ENCODE data around the gene NECTIN2. TPM values are rescaled to one million over a fixed set of nuclear protein-coding genes. Genes with fewer than 3 reads are reported as not detected.

Gene NECTIN2
- total and polyA plus RNA-seq, 3 experiments from 2014 or later: 0.22 to 0.66 (median 0.47) TPM

GRCh38 chr19:44807652-44808462 is 38.2 kb upstream of the NECTIN2 start:
- Histone ChIP-seq H3K27me3 (ENCODE audit: insufficient read depth, low read length, poor library complexity, severe bottlenecking) (peaks cover 7% of the 10 kb centered on the region), H3K4me3 (ENCODE audit: low read length) (no peak overlapping the region), H3K27ac (ENCODE audit: low read depth, low read length) (no peak overlapping the region), H3K9me3 (ENCODE audit: low read length) (no peaks in the 10 kb centered on the region), H3K36me3 (ENCODE audit: insufficient read depth, low read length) (no peaks in the 10 kb centered on the region), H3K4me1 (ENCODE audit: insufficient read depth, low read length) (peaks cover 5% of the 10 kb centered on the region)
- H3K4me3 Mint-ChIP-seq: no peak overlapping the region
- no peak overlapping the region for H3K27ac Mint-ChIP-seq
- no peaks in the 10 kb centered on the region for H3K36me3 Mint-ChIP-seq
- DNase-seq: no peak
- no peaks in the 10 kb centered on the region for H3K9me3 Mint-ChIP-seq
- H3K27me3 Mint-ChIP-seq: peaks cover 21 to 25% of the 10 kb centered on the region in 2 donors
- H3K4me1 Mint-ChIP-seq: peaks cover 0 to 10% (median 0%) of the 10 kb centered on the region in 3 donors
- CTCF ChIA-PET: interaction anchor here (0.8 kb wide), 1 partner anchor 16 kb away, joined by 3 read pairs; no protein-coding TSS in a partner anchor
- POLR2A ChIA-PET: no interaction called here

DNA sequence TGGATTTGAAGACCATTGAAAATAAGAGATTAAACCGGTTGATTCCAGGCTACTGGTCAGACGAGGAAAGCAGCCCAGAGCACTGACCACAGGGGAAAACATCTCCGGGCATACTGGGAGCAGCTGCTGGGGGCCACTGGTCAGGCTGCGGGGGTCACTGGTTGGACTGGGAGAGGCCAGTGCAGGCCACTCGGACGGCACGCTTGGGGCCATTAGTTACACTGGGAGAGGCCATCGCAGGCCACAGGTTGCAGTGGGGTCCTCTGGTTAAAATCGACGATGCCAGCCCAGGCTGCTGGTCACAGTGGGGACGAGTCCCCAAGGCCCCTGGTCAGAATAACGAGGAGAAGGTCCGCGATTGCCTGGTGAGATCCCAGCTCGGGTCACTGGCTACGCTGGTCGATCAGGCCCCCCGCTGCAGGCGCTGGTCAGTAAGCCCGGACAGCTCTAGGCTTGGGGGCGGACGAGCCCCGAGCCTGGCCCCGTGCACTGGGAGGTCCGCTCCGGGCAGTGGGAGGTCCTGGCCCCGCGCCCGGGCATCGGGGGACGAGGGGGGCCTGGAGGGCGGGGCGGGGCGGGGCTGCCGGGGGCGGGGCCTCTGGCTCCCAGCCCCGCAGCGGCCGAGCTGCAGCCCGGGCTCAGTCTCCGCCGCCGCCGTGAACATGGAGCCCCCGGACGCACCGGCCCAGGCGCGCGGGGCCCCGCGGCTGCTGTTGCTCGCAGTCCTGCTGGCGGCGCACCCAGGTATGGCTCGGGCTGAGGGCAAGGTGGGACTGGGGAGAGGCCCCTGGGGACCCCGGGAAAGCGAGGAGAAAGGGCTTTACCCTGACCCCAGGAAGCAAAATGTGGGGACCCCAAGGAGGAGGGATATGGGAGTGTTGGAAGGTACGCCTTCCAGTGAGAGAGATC is 37.4 kb upstream of the NECTIN2 start, which contains the start of gene BCAM:
Gene BCAM, plus strand, starts transcription at position 641 of the 909 bp plus-strand sequence. Its CDS starts 22 bp downstream, at position 663.
- Histone ChIP-seq H3K27ac (ENCODE audit: low read depth, low read length) (peak within 1 kb of the TSS; percentile 31), H3K4me3 (ENCODE audit: low read length) (no peak within 1 kb of the TSS), H3K27me3 (ENCODE audit: insufficient read depth, low read length, poor library complexity, severe bottlenecking) (peaks cover 7% of the 10 kb centered on the region), H3K4me1 (ENCODE audit: insufficient read depth, low read length) (peaks cover 5% of the 10 kb centered on the region), H3K9me3 (ENCODE audit: low read length) (no peaks in the 10 kb centered on the region), H3K36me3 (ENCODE audit: insufficient read depth, low read length) (no peaks in the 10 kb centered on the region)
- no peaks in the 10 kb centered on the region for H3K36me3 Mint-ChIP-seq
- no peaks in the 10 kb centered on the region for H3K9me3 Mint-ChIP-seq
- no peak for DNase-seq
- peaks cover 0 to 10% (median 0%) of the 10 kb centered on the region in 3 donors for H3K4me1 Mint-ChIP-seq
- H3K4me3 Mint-ChIP-seq: no peak within 1 kb of the TSS
- no peak within 1 kb of the TSS for H3K27ac Mint-ChIP-seq
- CTCF ChIA-PET: interaction anchor here (0.5 kb wide), 1 partner anchor 22 kb away, joined by 3 read pairs; no protein-coding TSS in a partner anchor
- POLR2A ChIA-PET: no interaction called here
- H3K27me3 Mint-ChIP-seq: peaks cover 21 to 25% of the 10 kb centered on the region in 2 donors

DNA sequence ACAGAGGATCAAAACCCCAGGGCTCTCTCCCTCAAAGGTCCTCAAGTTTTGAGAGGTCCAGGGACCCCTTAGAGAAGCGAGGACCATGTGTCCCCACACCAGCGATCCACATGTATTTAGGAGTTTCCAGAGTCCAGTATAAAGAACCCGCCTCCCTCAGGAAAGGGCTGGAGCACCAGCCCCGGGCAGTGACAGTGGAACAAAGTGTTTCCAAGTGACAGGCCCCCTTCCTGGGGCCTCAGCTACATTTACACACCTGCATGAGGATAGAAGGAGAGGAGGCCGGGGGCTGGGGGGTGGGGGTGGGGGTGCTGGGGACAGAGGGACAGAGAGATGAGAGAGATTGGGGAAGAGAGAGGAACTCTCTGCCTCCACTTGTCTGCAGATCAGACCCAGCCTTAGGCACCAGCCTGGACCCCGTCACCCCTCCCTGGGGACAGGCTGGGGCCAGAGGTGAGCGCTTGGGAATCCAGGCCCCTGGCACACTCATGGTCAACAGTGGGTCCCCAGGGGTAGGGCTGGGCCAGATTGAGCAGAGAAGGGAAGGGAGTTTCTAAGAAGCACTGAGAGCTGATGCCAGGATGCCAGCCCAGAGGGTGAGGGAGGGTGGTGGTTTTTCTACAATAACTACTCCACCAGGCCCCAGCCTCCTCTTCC is 36.4 kb upstream of the NECTIN2 start:
- Histone ChIP-seq H3K27ac (ENCODE audit: low read depth, low read length) (peak overlapping the region; percentile 31), H3K4me3 (ENCODE audit: low read length) (no peak overlapping the region), H3K27me3 (ENCODE audit: insufficient read depth, low read length, poor library complexity, severe bottlenecking) (peaks cover 7% of the 10 kb centered on the region), H3K9me3 (ENCODE audit: low read length) (no peaks in the 10 kb centered on the region), H3K4me1 (ENCODE audit: insufficient read depth, low read length) (peaks cover 5% of the 10 kb centered on the region), H3K36me3 (ENCODE audit: insufficient read depth, low read length) (no peaks in the 10 kb centered on the region)
- Mint-ChIP-seq H3K27ac (no peak overlapping the region), H3K27me3 (peaks cover 21 to 25% of the 10 kb centered on the region in 2 donors), H3K9me3 (no peaks in the 10 kb centered on the region), H3K4me3 (no peak overlapping the region), H3K4me1 (peaks cover 0 to 10% (median 0%) of the 10 kb centered on the region in 3 donors), H3K36me3 (no peaks in the 10 kb centered on the region)
- CTCF ChIA-PET: interaction anchor here (0.5 kb wide), 1 partner anchor 21 kb away, joined by 3 read pairs; no protein-coding TSS in a partner anchor
- no peak for DNase-seq
- POLR2A ChIA-PET: no interaction called here

DNA sequence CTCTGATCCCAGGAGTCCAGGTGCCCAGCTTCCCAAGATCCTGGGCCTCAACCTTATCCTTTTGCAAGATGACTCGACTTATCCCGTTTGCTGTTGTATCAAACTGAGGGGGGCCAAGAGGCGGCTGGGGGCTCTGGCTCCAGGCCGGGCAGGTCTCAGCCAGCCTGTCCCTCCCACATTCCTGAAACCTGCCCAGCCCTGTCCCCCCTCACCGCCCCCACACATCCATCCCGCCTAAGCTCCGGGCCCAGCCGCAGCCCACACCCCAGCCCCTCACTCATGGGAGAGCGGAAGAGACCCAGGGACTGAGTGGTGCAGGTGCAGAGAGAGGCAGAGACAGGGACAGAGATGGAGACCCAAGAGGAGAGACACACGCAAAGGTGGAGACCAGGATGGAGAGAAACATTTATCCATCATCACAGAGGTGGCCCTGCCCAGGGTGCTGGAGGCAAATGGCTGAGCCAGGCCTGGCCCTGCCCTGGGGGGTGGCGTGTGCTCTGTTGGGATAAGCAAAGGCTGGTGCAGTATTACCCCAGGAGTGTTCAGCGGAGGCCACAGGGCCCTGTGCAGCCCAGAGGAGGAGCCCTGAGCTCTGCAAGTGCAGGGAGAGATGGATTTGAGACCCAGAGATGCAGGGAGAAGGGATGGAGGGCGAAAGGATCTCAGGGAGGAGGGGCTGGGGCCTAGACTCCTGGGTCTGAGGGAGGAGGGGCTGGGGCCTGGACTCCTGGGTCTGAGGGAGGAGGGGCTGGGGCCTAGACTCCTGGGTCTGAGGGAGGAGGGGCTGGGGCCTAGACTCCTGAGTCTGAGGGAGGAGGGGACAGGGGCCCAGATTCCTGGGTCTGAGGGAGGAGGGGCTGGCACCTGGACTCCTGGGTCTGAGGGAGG is 35.6 kb upstream of the NECTIN2 start:
- H3K36me3 ChIP-seq (ENCODE audit: insufficient read depth, low read length): no peaks in the 10 kb centered on the region
- ChIA-PET POLR2A (no interaction called here), CTCF (no interaction called here)
- H3K4me1 ChIP-seq (ENCODE audit: insufficient read depth, low read length): peaks cover 5% of the 10 kb centered on the region
- H3K4me3 Mint-ChIP-seq: no peak overlapping the region
- no peak overlapping the region for H3K27ac Mint-ChIP-seq
- H3K4me1 Mint-ChIP-seq: peaks cover 0 to 10% (median 0%) of the 10 kb centered on the region in 3 donors
- H3K9me3 Mint-ChIP-seq: no peaks in the 10 kb centered on the region
- DNase-seq: no peak
- no peaks in the 10 kb centered on the region for H3K36me3 Mint-ChIP-seq
- H3K9me3 ChIP-seq (ENCODE audit: low read length): no peaks in the 10 kb centered on the region
- H3K4me3 ChIP-seq (ENCODE audit: low read length): no peak overlapping the region
- peaks cover 7% of the 10 kb centered on the region for H3K27me3 ChIP-seq (ENCODE audit: insufficient read depth, low read length, poor library complexity, severe bottlenecking)
- H3K27ac ChIP-seq (ENCODE audit: low read depth, low read length): no peak overlapping the region
- peaks cover 21 to 25% of the 10 kb centered on the region in 2 donors for H3K27me3 Mint-ChIP-seq

GRCh38 chr19:44811122-44811419 is 35.0 kb upstream of the NECTIN2 start:
- Mint-ChIP-seq H3K27me3 (peaks cover 17 to 25% of the 10 kb centered on the region in 2 donors), H3K36me3 (no peaks in the 10 kb centered on the region), H3K9me3 (no peaks in the 10 kb centered on the region), H3K4me1 (peaks cover 0 to 10% (median 0%) of the 10 kb centered on the region in 3 donors), H3K4me3 (no peak overlapping the region), H3K27ac (no peak overlapping the region)
- ChIA-PET POLR2A (no interaction called here), CTCF (no interaction called here)
- Histone ChIP-seq H3K4me3 (ENCODE audit: low read length) (no peak overlapping the region), H3K4me1 (ENCODE audit: insufficient read depth, low read length) (peaks cover 5% of the 10 kb centered on the region), H3K36me3 (ENCODE audit: insufficient read depth, low read length) (no peaks in the 10 kb centered on the region), H3K27me3 (ENCODE audit: insufficient read depth, low read length, poor library complexity, severe bottlenecking) (peaks cover 7% of the 10 kb centered on the region), H3K27ac (ENCODE audit: low read depth, low read length) (no peak overlapping the region), H3K9me3 (ENCODE audit: low read length) (no peaks in the 10 kb centered on the region)
- DNase-seq: no peak

DNA sequence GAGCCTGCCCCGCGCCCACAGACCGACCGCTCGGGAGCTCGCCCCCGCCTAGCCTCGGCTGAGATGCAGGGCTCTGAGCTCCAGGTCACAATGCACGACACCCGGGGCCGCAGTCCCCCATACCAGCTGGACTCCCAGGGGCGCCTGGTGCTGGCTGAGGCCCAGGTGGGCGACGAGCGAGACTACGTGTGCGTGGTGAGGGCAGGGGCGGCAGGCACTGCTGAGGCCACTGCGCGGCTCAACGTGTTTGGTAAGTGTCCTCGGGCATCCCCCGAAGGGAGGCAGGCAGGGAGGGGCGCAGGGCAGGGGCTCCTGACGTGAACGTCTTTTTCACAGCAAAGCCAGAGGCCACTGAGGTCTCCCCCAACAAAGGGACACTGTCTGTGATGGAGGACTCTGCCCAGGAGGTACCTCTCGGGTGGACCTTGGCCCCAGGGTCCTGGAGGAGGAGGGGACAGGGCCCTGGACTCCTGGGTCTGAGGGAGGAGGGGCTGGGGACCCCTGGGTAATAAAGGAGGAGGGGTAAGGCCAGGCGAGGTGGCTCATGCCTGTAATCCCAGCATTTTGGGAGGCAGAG is 33.9 kb upstream of the NECTIN2 start:
- no peaks in the 10 kb centered on the region for H3K36me3 ChIP-seq (ENCODE audit: insufficient read depth, low read length)
- peaks cover 7% of the 10 kb centered on the region for H3K27me3 ChIP-seq (ENCODE audit: insufficient read depth, low read length, poor library complexity, severe bottlenecking)
- POLR2A ChIA-PET: interaction anchor here (0.5 kb wide), 1 partner anchor 11 kb away, joined by 3 read pairs; no protein-coding TSS in a partner anchor
- H3K36me3 Mint-ChIP-seq: no peaks in the 10 kb centered on the region
- peaks cover 0 to 10% (median 0%) of the 10 kb centered on the region in 3 donors for H3K4me1 Mint-ChIP-seq
- H3K4me1 ChIP-seq (ENCODE audit: insufficient read depth, low read length): peaks cover 5% of the 10 kb centered on the region
- H3K9me3 ChIP-seq (ENCODE audit: low read length): no peaks in the 10 kb centered on the region
- peaks cover 17 to 25% of the 10 kb centered on the region in 2 donors for H3K27me3 Mint-ChIP-seq
- no peak overlapping the region for H3K27ac Mint-ChIP-seq
- no peak overlapping the region for H3K27ac ChIP-seq (ENCODE audit: low read depth, low read length)
- no peak overlapping the region for H3K4me3 Mint-ChIP-seq
- no peak overlapping the region for H3K4me3 ChIP-seq (ENCODE audit: low read length)
- CTCF ChIA-PET: interaction anchor here (1.0 kb wide), 1 partner anchor 28 kb away, joined by 3 read pairs; no protein-coding TSS in a partner anchor
- no peaks in the 10 kb centered on the region for H3K9me3 Mint-ChIP-seq
- DNase-seq: no peak

All from CD8-positive, alpha-beta memory T cell (primary cell).